B cell (primary cell): ENCODE measurements around the gene PEX14. TPM values are rescaled to one million over a fixed set of nuclear protein-coding genes. Genes with fewer than 3 reads are reported as not detected.

ENCODE experiments used
- ATAC-seq: fragments of 200-7000 bp; cut with Tn5 transposase; one replicate; pipeline ENCODE4 v1.10.0; 2021; ENCODE audit warnings: low read depth, mild to moderate bottlenecking, moderate number of reproducible peaks, moderate library complexity
- CTCF ChIA-PET: fragments of 350-600 bp; sonication (Branson Sonifier 250); formaldehyde crosslinking; loops from one replicate; lab custom pipeline; 2021; ENCODE audit warnings: antibody characterized with exemption, inconsistent platforms; lab: Charles Lee
- POLR2A ChIA-PET: fragments of 350-600 bp; sonication (Branson Sonifier 250); formaldehyde crosslinking; loops from one replicate; lab custom pipeline; 2021; ENCODE audit warnings: antibody characterized with exemption; lab: Charles Lee
- DNase-seq: peaks from one replicate; pipeline ENCODE4 v3.0.0; 2013
- H2AFZ ChIP-seq: 2 replicates; pipeline ENCODE4 v1.6.1; 2012; ENCODE audit warnings: mild to moderate bottlenecking, low read depth, low read length; ENCODE audit not compliant: insufficient read depth, poor library complexity, severe bottlenecking
- H3K27ac ChIP-seq, 2 donors: 1 replicate in 1 of 2; 2 replicates in 1 of 2; pipeline ENCODE4 v1.5.1; 2012 to 2013; ENCODE audit warnings: low read length in 2 of 2, mild to moderate bottlenecking in 2 of 2, moderate library complexity in 1 of 2
- H3K27me3 ChIP-seq, 4 experiments: fragments of 200-600 bp in 1 of 4; sonication (generic) in 1 of 4; replicated peaks in 1 of 4; 1 replicate in 2 of 4; 2 replicates in 2 of 4; pipeline versions ENCODE4 v1.6.1 to v1.7.0; 2013 to 2016; ENCODE audit warnings: low read length in 3 of 4, mild to moderate bottlenecking in 2 of 4, mixed read lengths in 1 of 4, moderate library complexity in 1 of 4; ENCODE audit not compliant: insufficient read depth in 4 of 4, control insufficient read depth in 3 of 4; ENCODE audit errors: control extremely low read depth in 1 of 4
- H3K36me3 ChIP-seq, 2 experiments: replicated peaks in 1 of 2; 1 replicate in 1 of 2; 2 replicates in 1 of 2; pipeline versions ENCODE4 v1.6.1 to v1.7.1; 2013; ENCODE audit warnings: low read length in 1 of 2; ENCODE audit not compliant: insufficient read depth in 2 of 2, control insufficient read depth in 1 of 2; ENCODE audit errors: control extremely low read depth in 1 of 2, extremely low read depth in 1 of 2
- H3K4me1 ChIP-seq, 2 donors: fragments of 200-600 bp in 1 of 2; sonication (generic) in 1 of 2; 1 replicate in 1 of 2; 2 replicates in 1 of 2; pipeline versions ENCODE4 v1.5.1 to v1.6.1; 2013 to 2017; ENCODE audit warnings: low read length in 2 of 2; ENCODE audit not compliant: control insufficient read depth in 2 of 2, insufficient read depth in 2 of 2
- H3K4me2 ChIP-seq: replicated peaks from 2 replicates; pipeline ENCODE3; 2012; ENCODE audit warnings: mild to moderate bottlenecking, low read depth, low read length; ENCODE audit not compliant: poor library complexity, severe bottlenecking
- H3K4me3 ChIP-seq, 5 experiments: fragments of 200-600 bp in 1 of 5; sonication (generic) in 1 of 5; 1 replicate in 3 of 5; 2 replicates in 2 of 5; pipeline versions ENCODE4 v1.5.1 to v1.7.0; 2011 to 2016; ENCODE audit warnings: low read length in 4 of 5, mild to moderate bottlenecking in 4 of 5, low read depth in 2 of 5, control low read depth in 1 of 5, moderate library complexity in 1 of 5; ENCODE audit not compliant: insufficient read depth in 1 of 5; ENCODE audit errors: control extremely low read depth in 1 of 5, extremely low read depth in 1 of 5
- H3K79me2 ChIP-seq: fragments of 200-600 bp; sonication (generic); one replicate; pipeline ENCODE4 v1.6.0; 2016; ENCODE audit warnings: low read length; ENCODE audit not compliant: control insufficient read depth, insufficient read depth
- H3K9ac ChIP-seq: fragments of 200-600 bp; sonication (generic); 2 replicates; pipeline ENCODE4 v1.6.1; 2017; ENCODE audit warnings: mild to moderate bottlenecking, low read length, moderate library complexity
- H3K9me3 ChIP-seq, 3 donors: one replicate each; pipeline versions ENCODE4 v1.6.1 to v1.7.1; 2013; ENCODE audit warnings: low read length in 2 of 3; ENCODE audit not compliant: control insufficient read depth in 2 of 3, insufficient read depth in 1 of 3; ENCODE audit errors: control extremely low read depth in 1 of 3
- H4K20me1 ChIP-seq: 2 replicates; pipeline ENCODE4 v1.6.0; 2012; ENCODE audit warnings: mild to moderate bottlenecking, low read length; ENCODE audit not compliant: insufficient read depth, control insufficient read depth, poor library complexity, severe bottlenecking
- H3K27ac Mint-ChIP-seq: one replicate; pipeline ENCODE4 v1.8.0; 2021; ENCODE audit warnings: mixed read lengths
- H3K27me3 Mint-ChIP-seq: one replicate; pipeline ENCODE4 v1.8.0; 2021; ENCODE audit warnings: mixed read lengths
- H3K4me1 Mint-ChIP-seq: one replicate; pipeline ENCODE4 v1.8.0; 2021; ENCODE audit warnings: mixed read lengths
- H3K4me3 Mint-ChIP-seq: one replicate; pipeline ENCODE4 v1.8.0; 2021; ENCODE audit warnings: mixed read lengths
- H3K9me3 Mint-ChIP-seq: one replicate; pipeline ENCODE4 v1.8.0; 2022; ENCODE audit warnings: mixed read lengths; ENCODE audit not compliant: insufficient read depth
- EZH2 ChIP-seq: IDR thresholded peaks from 2 replicates; pipeline ENCODE4 v1.6.1; 2012; ENCODE audit warnings: borderline replicate concordance, low read depth, mild to moderate bottlenecking, moderate library complexity, low read length; ENCODE audit not compliant: insufficient read depth, poor library complexity, severe bottlenecking
- WGBS: methylation state at CpG from one replicate; pipeline ENCODE4 v1.1.5; 2013; ENCODE audit warnings: missing lambda C conversion rate; ENCODE audit not compliant: insufficient coverage; 5-methylcytosine and 5-hydroxymethylcytosine counted together
- intact Hi-C: fragments of 100-400 bp; cut with micrococcal nuclease; formaldehyde crosslinking; loops from one replicate; pipeline ENCODE4 v1.10.0; 2022
- polyA plus RNA-seq: library from polyadenylated mRNA; depleted of rRNA; stranded (reverse); fragments of >200 nt; gene quantifications from 2 replicates; pipeline ENCODE4 v1.2.3, GENCODE V29; 2012
- total RNA-seq, 2 donors: library from RNA; stranded (reverse); fragments of 120-200 nt in 1 of 2; gene quantifications; 1 replicate in 1 of 2; 2 replicates in 1 of 2; pipeline versions ENCODE4 v1.2.3 to v1.2.4, GENCODE V29; 2013 to 2022
- TF ChIP-seq, protein P1 (sequence below): fragments of 200-600 bp; IDR thresholded peaks from one replicate; pipeline ENCODE4 v1.8.0; 2022; ENCODE audit warnings: antibody characterized with exemption, mild to moderate bottlenecking

Gene PEX14
- total and polyA plus RNA-seq, 2 donors (not counting 1 experiment from before 2014, with no cell fraction given): 14.1 to 19.3 TPM

DNA sequence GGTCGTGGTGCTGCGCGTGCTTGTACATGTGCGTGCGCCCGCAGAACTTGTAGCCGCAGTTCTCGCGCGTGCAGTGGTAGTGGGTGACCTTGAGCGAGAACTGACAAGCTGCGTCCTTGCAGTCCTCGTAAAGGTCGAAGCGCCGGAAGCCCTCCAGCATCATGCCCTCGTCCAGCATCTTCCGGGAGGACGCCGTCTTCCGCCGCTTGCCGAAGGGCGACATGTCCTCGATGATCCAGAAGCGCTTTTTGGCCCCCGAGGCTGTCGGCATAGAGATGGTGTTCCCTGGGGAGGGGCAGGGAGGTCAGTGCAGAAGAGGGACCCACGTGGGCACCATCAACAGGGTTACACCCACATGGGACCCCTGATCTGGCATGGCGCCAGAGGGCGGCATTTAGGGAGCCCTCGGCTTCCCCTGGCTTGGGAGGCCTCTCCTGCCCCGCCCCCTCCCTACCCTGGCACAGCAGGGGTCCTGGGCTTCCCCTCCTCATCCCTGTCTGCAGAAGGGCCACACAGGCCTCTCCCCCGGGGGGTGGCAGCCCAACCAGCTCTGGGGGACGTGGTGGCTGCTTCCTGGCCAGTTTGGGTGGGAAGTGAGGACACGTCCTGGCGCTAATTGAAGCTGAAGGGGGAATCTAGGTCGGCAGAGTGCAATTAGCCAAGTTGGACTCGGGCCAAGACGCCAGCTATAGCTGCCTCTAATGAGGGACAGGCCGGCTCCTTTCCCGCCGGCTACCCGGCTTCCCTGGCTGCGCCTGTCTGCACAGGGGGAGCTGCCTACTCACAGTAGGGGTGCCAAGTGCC lies 165.2 kb downstream of the PEX14 start:
- Mint-ChIP-seq H3K27me3 (no peaks in the 10 kb centered on the region), H3K9me3 (no peaks in the 10 kb centered on the region), H3K27ac (no peak overlapping the region), H3K4me3 (no peak overlapping the region), H3K4me1 (no peaks in the 10 kb centered on the region)
- DNase-seq (no peak), ATAC-seq (no peak)
- intact Hi-C loops: no loop called here
- 94% methylated on average over 40 of the region's 45 CpGs for WGBS
- Histone ChIP-seq H3K27ac (no peak overlapping the region), H3K27me3 (peaks cover 0 to 4% (median 1%) of the 10 kb centered on the region in 4 experiments), H2AFZ (no peak overlapping the region), H3K9ac (no peak overlapping the region), H3K79me2 (no peaks in the 10 kb centered on the region), H3K4me1 (peaks cover 0 to 4% of the 10 kb centered on the region in 2 donors), H3K4me3 (no peak overlapping the region), H3K4me2 (no peak overlapping the region), H3K36me3 (peaks cover 0 to 13% of the 10 kb centered on the region in 2 experiments), H3K9me3 (peaks cover 0 to 5% (median 0%) of the 10 kb centered on the region in 3 donors), H4K20me1 (no peaks in the 10 kb centered on the region)
- no peak for TF ChIP-seq EZH2
- TF ChIP-seq, protein P1, sequence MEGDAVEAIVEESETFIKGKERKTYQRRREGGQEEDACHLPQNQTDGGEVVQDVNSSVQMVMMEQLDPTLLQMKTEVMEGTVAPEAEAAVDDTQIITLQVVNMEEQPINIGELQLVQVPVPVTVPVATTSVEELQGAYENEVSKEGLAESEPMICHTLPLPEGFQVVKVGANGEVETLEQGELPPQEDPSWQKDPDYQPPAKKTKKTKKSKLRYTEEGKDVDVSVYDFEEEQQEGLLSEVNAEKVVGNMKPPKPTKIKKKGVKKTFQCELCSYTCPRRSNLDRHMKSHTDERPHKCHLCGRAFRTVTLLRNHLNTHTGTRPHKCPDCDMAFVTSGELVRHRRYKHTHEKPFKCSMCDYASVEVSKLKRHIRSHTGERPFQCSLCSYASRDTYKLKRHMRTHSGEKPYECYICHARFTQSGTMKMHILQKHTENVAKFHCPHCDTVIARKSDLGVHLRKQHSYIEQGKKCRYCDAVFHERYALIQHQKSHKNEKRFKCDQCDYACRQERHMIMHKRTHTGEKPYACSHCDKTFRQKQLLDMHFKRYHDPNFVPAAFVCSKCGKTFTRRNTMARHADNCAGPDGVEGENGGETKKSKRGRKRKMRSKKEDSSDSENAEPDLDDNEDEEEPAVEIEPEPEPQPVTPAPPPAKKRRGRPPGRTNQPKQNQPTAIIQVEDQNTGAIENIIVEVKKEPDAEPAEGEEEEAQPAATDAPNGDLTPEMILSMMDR: no peak
- ChIA-PET POLR2A (no interaction called here), CTCF (no interaction called here)

- no peak overlapping the region for H3K4me3 Mint-ChIP-seq
- no peak for TF ChIP-seq EZH2
- TF ChIP-seq, protein P1: no peak
- WGBS: 97% methylated on average over 12 of the region's 16 CpGs
Observed at GRCh38 chr1:10640843-10641553, 166.2 kb downstream of the PEX14 start.

More at GRCh38 chr1:10640843-10641553, 166.2 kb downstream of the PEX14 start:
- Histone ChIP-seq H3K27ac (no peak overlapping the region), H3K79me2 (no peaks in the 10 kb centered on the region), H4K20me1 (no peaks in the 10 kb centered on the region), H3K27me3 (peaks cover 0 to 4% (median 1%) of the 10 kb centered on the region in 4 experiments), H3K4me3 (no peak overlapping the region), H3K4me1 (peaks cover 0 to 4% of the 10 kb centered on the region in 2 donors), H3K4me2 (no peak overlapping the region), H3K9me3 (peaks cover 0 to 5% (median 0%) of the 10 kb centered on the region in 3 donors), H3K36me3 (peaks cover 0 to 19% of the 10 kb centered on the region in 2 experiments), H2AFZ (no peak overlapping the region), H3K9ac (no peak overlapping the region)
- Mint-ChIP-seq H3K4me1 (no peaks in the 10 kb centered on the region), H3K27ac (no peak overlapping the region), H3K27me3 (no peaks in the 10 kb centered on the region), H3K9me3 (no peaks in the 10 kb centered on the region)
- ATAC-seq: no peak
- DNase-seq: no peak
- CTCF ChIA-PET: no interaction called here
- POLR2A ChIA-PET: no interaction called here
- intact Hi-C loops: no loop called here
